A673 (cell line): ENCODE data around the gene ARHGEF4. TPM values are rescaled to one million over a fixed set of nuclear protein-coding genes. Genes with fewer than 3 reads are reported as not detected.

Source experiments
- BruUV-seq: library from RNA; stranded (reverse); fragments of 400-500 nt; replicated peaks from 2 replicates; lab custom pipeline; 2021; lab: Mats Ljungman, UMichigan
- CTCF ChIA-PET: fragments of 300-600 bp; sonication (Branson Sonifier 250); formaldehyde crosslinking; loops from one replicate; lab custom pipeline; 2022; ENCODE audit warnings: antibody characterized with exemption; lab: Charles Lee
- POLR2A ChIA-PET: fragments of 300-600 bp; sonication (Branson Sonifier 250); formaldehyde crosslinking; loops from one replicate; lab custom pipeline; 2022; ENCODE audit warnings: antibody characterized with exemption; ENCODE audit not compliant: low non-redundant PET; lab: Charles Lee
- DNase-seq: peaks from one replicate; pipeline ENCODE4 v3.0.0-alpha.2; 2015; ENCODE audit warnings: low spot score
- H3K27ac ChIP-seq: fragments of 200-600 bp; sonication (generic); 2 replicates; pipeline ENCODE4 v1.5.1; 2016; ENCODE audit warnings: mixed run types, low read depth, mild to moderate bottlenecking, mixed read lengths, antibody characterized with exemption, low read length; ENCODE audit not compliant: poor library complexity, severe bottlenecking
- H3K27me3 ChIP-seq: fragments of 200-600 bp; sonication (generic); replicated peaks from 2 replicates; pipeline ENCODE4 v1.6.1; 2017; ENCODE audit warnings: mixed run types, low read depth, mild to moderate bottlenecking, mixed read lengths, antibody characterized with exemption, low read length; ENCODE audit not compliant: insufficient read depth, poor library complexity
- H3K36me3 ChIP-seq: fragments of 200-600 bp; sonication (generic); 2 replicates; pipeline ENCODE4 v1.6.1; 2016; ENCODE audit warnings: mixed run types, mild to moderate bottlenecking, mixed read lengths, antibody characterized with exemption, low read length; ENCODE audit not compliant: insufficient read depth, poor library complexity, severe bottlenecking
- H3K4me1 ChIP-seq: fragments of 200-600 bp; sonication (generic); 2 replicates; pipeline ENCODE4 v1.6.1; 2017; ENCODE audit warnings: mixed run types, mild to moderate bottlenecking, mixed read lengths, antibody characterized with exemption, low read length; ENCODE audit not compliant: insufficient read depth, poor library complexity, severe bottlenecking
- H3K4me3 ChIP-seq: fragments of 200-600 bp; sonication (generic); 2 replicates; pipeline ENCODE4 v1.5.1; 2016; ENCODE audit warnings: low read depth, mixed run types, mild to moderate bottlenecking, mixed read lengths, low read length; ENCODE audit not compliant: poor library complexity, severe bottlenecking
- H3K9me3 ChIP-seq: fragments of 200-600 bp; sonication (generic); 2 replicates; pipeline ENCODE4 v1.6.1; 2016; ENCODE audit warnings: mixed run types, low read depth, mild to moderate bottlenecking, mixed read lengths, antibody characterized with exemption, low read length; ENCODE audit not compliant: poor library complexity, severe bottlenecking
- EZH2 ChIP-seq: fragments of 200-600 bp; sonication (generic); IDR thresholded peaks from 2 replicates; pipeline ENCODE4 v1.6.1; 2017; ENCODE audit warnings: borderline replicate concordance, low read depth, mild to moderate bottlenecking, mixed read lengths, antibody characterized with exemption, low read length; ENCODE audit not compliant: poor library complexity, severe bottlenecking
- intact Hi-C: fragments of 100-400 bp; cut with micrococcal nuclease; formaldehyde crosslinking; loops from one replicate; pipeline ENCODE4 v1.10.0; 2022; ENCODE audit not compliant: unreplicated experiment
- total RNA-seq: library from RNA; stranded (reverse); gene quantifications from 2 replicates; pipeline ENCODE4 v1.2.3, GENCODE V29; 2021
- TF ChIP-seq, protein P1 (sequence below): fragments of 300-800, 200-600 bp; sonication (generic); conservative IDR thresholded peaks from 2 replicates; pipeline ENCODE4 v1.5.1; 2017; ENCODE audit warnings: low read depth, mild to moderate bottlenecking, antibody characterized with exemption, low read length, moderate library complexity, mixed read lengths

ARHGEF4 gene
- total RNA-seq, 1 experiment from 2014 or later, result 2.1 TPM

DNA sequence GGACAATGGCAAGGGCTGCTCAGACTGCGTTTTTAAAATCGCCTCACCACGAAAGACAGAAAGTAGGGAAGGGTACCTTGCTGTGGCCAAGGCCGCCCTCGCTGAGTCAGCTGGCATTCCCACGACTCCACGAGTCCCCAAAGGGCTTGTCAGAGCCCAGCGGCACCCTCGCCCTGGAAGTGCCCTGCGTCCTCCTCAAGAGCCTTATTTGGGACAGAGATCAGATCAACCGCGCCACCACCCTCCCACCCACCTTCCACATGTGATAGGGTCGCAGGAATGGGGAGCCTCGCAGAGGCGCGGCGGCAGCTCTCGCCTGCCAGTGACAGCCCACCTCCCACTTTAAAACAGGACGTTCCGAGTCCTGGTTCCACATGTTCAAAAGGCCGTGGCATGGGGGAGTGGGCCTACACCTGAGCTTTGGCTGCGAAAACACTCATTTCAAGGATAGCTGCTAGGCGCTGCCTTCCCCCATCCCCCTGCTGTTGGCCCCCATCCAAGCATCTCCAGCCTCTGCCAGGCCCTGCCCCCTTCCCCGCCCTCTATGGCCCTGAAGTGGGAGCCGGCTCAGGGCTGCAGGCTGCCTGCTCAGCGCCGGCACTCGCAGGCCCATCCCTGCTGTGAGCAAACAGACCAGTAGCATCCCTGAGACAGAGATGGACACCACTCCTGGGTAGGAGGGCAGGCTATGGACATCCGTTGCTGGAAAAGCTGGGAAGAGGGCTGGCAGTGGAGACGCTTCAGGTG is 38.1 kb upstream of the ARHGEF4 start:
- CTCF ChIA-PET, result interaction anchor here (3.4 kb wide), 1 partner anchor 74 kb away, joined by 40 read pairs; no protein-coding TSS in a partner anchor
- peaks cover 14% of the 10 kb centered on the region for H3K27me3 ChIP-seq
- H3K36me3 ChIP-seq, result no peaks in the 10 kb centered on the region
- no TSS peak for BruUV-seq
- DNase-seq, result no peak
- TF ChIP-seq, protein P1, sequence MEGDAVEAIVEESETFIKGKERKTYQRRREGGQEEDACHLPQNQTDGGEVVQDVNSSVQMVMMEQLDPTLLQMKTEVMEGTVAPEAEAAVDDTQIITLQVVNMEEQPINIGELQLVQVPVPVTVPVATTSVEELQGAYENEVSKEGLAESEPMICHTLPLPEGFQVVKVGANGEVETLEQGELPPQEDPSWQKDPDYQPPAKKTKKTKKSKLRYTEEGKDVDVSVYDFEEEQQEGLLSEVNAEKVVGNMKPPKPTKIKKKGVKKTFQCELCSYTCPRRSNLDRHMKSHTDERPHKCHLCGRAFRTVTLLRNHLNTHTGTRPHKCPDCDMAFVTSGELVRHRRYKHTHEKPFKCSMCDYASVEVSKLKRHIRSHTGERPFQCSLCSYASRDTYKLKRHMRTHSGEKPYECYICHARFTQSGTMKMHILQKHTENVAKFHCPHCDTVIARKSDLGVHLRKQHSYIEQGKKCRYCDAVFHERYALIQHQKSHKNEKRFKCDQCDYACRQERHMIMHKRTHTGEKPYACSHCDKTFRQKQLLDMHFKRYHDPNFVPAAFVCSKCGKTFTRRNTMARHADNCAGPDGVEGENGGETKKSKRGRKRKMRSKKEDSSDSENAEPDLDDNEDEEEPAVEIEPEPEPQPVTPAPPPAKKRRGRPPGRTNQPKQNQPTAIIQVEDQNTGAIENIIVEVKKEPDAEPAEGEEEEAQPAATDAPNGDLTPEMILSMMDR, result no peak
- TF ChIP-seq EZH2, result no peak
- no peaks in the 10 kb centered on the region for H3K9me3 ChIP-seq
- H3K27ac ChIP-seq, result no peak overlapping the region
- intact Hi-C loops, result loop anchor here (1.0 kb wide), 2 partner anchors 75 to 122 kb away; no protein-coding TSS in a partner anchor
- H3K4me1 ChIP-seq, result no peaks in the 10 kb centered on the region
- H3K4me3 ChIP-seq, result peak overlapping the region; percentile 66
- POLR2A ChIA-PET, result no interaction called here

DNA sequence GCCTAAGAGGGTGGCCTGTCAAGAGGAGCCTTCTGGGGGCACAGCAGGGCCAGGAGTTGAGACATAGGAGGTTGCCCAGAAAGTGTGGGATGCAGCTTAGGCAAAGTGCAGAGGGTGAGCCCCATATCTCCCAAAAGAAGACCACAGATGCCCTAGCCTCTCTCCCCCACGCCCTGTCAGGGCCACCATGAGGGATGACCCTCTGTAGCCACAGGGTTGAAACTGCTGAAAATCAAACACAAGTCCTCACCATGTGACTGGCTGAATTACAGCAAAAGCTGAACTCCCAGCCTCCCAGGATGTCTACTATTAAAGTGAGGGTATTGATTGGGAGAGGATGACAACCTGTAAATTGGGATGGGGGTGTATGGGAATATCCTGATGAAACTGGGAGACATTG is 37.4 kb upstream of the ARHGEF4 start:
- BruUV-seq, result no TSS peak

DNA sequence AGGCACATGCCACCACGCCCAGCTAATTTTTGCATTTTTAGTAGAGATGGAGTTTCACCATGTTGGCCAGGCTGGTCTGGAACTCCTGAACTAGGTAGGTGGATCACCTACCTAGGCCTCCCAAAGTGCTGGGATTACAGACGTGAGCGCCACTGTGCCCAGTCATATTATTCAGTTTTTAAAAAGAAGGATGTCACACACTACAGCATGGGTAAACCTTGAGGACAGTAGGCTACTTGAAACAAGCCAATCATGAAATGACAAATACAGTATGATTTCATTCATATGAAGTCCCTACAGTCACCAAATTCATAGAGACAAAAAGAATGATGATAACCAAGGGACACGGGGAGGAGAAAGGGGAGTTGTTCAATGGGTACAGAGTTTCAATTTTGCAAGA is 31.1 kb upstream of the ARHGEF4 start:
- Histone ChIP-seq H3K36me3 (no peaks in the 10 kb centered on the region), H3K27me3 (no peaks in the 10 kb centered on the region), H3K4me3 (no peak overlapping the region), H3K4me1 (peaks cover 4% of the 10 kb centered on the region), H3K9me3 (no peaks in the 10 kb centered on the region), H3K27ac (no peak overlapping the region)
- CTCF ChIA-PET, result no interaction called here
- POLR2A ChIA-PET, result no interaction called here
- TF ChIP-seq, protein P1, result no peak
- TF ChIP-seq EZH2, result no peak
- intact Hi-C loops, result no loop called here
- no peak for DNase-seq
- no TSS peak for BruUV-seq

More for the DNA sequence above, 37.4 kb upstream of the ARHGEF4 start:
- Histone ChIP-seq H3K36me3 (no peaks in the 10 kb centered on the region), H3K4me1 (no peaks in the 10 kb centered on the region), H3K27me3 (peaks cover 11% of the 10 kb centered on the region), H3K27ac (no peak overlapping the region), H3K9me3 (no peaks in the 10 kb centered on the region), H3K4me3 (no peak overlapping the region)
- DNase-seq, result no peak
- intact Hi-C loops, result no loop called here
- ChIA-PET CTCF (interaction anchor here (3.4 kb wide), 1 partner anchor 74 kb away, joined by 40 read pairs; no protein-coding TSS in a partner anchor), POLR2A (no interaction called here)
- TF ChIP-seq, protein P1, result no peak
- no peak for TF ChIP-seq EZH2
